GM12875 (cell line): Measurements from ENCODE around the gene XXYLT1.

Experiments used
- H3K4me3 ChIP-seq: one replicate; pipeline ENCODE4 v1.5.1; 2011; ENCODE audit warnings: low read depth, low read length, control low read depth
- TF ChIP-seq, protein P1 (sequence below): IDR thresholded peaks from 2 replicates; pipeline ENCODE4 v1.5.1; 2011; ENCODE audit warnings: low read depth, mild to moderate bottlenecking, control low read depth, inconsistent platforms, low read length, moderate library complexity, borderline replicate concordance; ENCODE audit not compliant: insufficient read depth

Gene XXYLT1

DNA sequence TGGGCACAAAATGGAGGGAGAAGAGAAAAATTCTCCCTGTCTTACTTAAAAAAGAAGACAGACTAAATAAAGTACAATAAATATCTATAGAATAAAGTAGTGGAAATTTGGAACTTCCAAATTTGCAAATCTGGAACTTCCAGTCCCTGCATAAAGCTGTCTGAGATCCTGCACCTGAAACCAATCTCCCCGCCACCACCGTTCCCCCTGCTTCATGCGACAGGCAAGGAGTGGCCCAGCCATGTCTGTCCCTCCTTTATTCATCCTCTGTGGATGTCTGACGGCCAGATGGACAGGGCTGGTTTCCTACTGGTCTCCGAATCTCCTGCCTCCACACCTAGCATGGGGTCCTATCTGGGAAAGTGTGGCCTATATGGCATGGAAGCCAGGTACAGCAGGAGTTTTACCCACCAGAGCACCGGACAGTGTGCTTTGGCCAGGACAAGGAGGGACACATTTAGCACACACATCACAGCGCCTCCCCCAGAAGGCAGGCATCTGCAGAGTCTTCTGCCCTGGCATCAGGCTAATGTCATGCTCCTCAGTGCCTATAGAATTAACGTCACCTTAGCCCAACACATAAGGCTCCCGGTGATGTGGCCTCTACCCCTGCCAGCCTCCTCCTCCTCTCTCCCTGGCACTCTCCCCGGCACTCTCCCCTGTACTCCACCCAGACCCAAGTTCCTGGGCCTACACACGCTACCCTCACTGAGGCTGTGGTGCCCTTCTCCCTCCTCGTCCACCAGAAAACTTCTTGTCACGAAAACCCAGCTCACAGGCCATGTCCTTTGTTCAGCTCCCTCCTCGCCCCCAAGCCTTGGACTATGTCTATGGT is 170.8 kb downstream of the XXYLT1 start:
- H3K4me3 ChIP-seq = no peak overlapping the region
- TF ChIP-seq, protein P1, sequence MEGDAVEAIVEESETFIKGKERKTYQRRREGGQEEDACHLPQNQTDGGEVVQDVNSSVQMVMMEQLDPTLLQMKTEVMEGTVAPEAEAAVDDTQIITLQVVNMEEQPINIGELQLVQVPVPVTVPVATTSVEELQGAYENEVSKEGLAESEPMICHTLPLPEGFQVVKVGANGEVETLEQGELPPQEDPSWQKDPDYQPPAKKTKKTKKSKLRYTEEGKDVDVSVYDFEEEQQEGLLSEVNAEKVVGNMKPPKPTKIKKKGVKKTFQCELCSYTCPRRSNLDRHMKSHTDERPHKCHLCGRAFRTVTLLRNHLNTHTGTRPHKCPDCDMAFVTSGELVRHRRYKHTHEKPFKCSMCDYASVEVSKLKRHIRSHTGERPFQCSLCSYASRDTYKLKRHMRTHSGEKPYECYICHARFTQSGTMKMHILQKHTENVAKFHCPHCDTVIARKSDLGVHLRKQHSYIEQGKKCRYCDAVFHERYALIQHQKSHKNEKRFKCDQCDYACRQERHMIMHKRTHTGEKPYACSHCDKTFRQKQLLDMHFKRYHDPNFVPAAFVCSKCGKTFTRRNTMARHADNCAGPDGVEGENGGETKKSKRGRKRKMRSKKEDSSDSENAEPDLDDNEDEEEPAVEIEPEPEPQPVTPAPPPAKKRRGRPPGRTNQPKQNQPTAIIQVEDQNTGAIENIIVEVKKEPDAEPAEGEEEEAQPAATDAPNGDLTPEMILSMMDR = no peak

DNA sequence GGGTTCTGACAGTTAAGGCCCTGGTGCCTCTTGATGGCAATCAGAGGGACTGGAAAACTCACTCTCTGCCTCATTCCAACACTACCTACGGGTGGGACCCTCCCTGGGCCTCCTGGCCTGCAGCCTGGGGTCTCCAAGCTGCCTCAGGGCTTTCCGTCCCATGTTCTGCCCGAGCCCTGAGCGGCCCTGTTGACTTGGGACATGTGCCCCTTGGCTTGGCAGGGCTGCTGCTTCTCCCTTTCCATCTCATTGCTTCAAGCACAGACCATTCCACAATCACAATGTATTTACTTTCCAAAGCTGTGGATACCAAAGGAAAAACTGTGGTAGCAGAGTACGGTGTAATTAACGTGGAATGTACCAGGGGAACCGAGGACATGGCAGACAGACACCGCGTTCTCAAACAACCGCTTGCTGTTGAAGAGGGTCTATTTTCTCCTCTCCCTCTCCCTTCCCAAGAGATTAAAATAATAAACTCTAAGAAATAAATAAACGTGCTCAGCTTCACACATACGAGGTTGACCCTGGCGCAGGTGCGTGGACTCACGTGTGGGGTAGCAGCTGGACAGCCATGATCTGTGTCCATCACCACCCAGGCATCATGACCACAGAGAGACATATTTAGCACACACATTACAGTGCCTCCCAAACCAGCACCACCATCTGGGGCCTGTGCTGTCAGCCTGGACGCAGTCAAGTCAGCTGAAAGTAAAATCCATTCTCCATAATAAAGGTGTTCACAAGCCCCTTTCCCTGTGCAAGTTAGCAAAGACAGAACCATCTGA is 172.0 kb downstream of the XXYLT1 start:
- TF ChIP-seq, protein P1 = no peak
- H3K4me3 ChIP-seq = no peak overlapping the region

DNA sequence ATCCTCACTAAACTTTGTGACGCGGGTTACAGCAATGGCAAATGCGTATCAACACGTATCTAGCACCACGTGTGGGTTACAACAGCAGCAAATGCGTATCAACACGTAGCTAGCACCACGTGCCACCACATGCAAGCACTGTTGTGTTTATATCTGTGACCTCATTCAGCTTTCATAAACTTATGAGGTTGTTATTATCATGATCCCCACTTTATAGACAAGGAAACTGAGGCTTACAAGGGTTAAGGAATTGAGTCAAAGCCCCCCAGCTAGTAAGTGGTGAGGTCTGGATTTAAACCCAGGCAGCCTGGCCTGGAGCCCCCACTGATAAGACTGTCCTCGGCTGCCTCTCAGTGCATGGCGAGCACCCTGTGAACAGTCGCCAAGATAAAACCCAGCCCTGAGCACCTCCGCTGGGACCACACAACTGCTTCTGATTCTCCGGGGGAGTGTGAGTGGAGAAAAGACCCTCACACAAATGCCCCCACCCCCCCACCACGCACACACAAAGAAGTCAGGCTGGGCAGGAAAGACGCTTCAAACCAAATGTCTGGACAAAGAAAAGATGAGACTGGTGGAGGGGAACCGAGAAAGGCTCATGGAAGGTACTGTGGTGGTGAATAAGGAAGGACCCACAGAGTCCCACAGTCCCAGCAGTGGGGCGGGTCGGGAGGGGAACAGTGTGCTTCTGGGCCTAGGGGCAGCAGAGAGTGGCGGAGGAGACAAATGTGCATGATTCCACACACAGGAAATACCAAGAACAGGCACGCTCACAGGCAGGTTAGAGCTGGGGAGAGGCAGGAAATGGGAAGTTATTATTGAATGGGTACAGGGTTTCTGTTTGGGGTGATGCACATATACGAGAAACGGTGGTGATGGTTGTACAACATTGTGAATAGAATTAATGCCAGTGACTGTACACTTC is 173.4 kb downstream of the XXYLT1 start:
- no peak overlapping the region for H3K4me3 ChIP-seq
- TF ChIP-seq, protein P1 = no peak; the same call in 1 of the 2 replicates

DNA sequence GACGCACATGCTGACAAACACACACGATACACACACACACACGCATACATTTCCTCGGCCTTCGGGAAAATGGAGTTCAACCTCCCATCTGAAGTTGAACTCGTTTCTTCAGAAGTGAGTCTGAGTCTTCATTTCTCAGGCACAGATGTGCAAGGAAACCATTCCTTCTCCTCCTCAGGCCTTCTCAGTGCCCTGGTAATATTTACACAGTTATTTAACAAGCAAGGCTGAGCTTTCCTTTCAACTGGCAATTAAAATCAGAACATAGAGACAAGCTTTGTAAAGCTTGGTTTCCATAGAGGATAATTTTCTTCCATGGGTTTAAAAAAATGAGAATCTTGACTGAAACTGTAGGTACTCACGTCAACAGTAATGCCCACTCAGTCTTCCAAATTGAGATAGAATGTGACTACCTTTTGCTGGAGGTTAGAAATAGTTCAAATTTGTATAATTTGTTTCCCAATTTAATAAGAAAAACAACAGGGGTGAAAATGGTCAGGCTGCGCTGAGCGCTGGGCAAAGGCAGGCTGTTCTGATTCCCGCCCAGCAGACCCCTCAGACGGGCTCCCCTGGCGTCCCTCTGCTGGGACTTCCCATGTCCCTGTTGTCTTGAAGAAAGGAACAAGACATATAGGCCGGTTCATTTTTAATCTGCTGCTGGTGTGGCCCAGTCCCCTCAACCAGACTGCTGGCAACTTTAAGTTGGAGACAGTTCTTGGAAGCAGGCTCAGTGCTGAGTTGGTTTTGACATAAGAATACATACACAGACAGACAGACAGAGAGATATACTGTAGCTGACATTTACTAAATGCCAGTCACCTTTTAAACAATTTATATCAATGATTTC is 174.3 kb downstream of the XXYLT1 start:
- TF ChIP-seq, protein P1 = no peak
- peak overlapping the region; percentile 50 for H3K4me3 ChIP-seq

DNA sequence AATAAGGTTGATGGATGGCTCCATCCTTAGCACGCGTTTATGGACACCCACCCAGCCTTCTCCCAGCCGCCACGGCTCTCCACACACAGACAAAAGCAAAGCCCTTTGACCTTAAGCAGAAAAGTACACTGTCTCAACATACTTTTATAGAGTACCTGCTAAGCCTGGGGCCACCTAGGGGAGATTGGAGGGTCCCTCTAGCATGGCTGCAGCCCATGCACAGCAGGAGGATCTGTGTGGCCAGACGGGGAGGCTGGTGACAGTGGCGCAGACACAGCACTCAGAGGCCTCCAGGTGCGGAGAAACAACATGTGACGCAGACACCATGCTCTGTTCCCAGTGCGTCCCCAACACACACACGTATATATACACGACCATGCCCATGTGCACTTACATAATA is 174.9 kb downstream of the XXYLT1 start:
- peak overlapping the region; percentile 50 for H3K4me3 ChIP-seq
- TF ChIP-seq, protein P1 = no peak

DNA sequence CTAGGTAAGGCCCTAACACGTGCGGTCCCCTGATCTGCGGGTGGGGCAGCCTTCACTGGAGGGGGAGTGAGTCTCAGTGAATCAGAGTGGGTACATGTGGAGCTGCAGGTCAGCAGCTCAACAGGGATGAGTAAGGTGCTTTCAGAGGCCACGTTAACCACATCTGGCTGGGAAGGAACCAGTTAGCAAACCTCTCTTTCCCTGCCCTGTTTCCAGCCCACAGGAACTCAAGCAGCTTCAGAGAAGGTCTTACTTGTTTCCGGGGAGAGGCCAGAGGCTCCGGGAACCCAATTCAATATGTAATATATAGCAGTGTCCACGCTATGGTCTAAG is 175.3 kb downstream of the XXYLT1 start:
- TF ChIP-seq, protein P1 = no peak
- H3K4me3 ChIP-seq = peak overlapping the region; percentile 50
